Right renal pelvis (tissue), 4 donors: ENCODE measurements around the gene CAMK1D. TPM values are rescaled to one million over a fixed set of nuclear protein-coding genes. Genes with fewer than 3 reads are reported as not detected.

ENCODE experiments used
- DNase-seq, 4 donors: peaks; one replicate each; pipeline ENCODE4 v3.0.0-alpha.2; 2013; ENCODE audit warnings: low read depth in 4 of 4, low spot score in 3 of 4, missing footprints in 1 of 4
- polyA plus RNA-seq, 4 donors: library from polyadenylated mRNA; unstranded; fragments of 120-200 nt; gene quantifications; one replicate each; pipeline ENCODE4 v1.2.1, GENCODE V29; 2013; ENCODE audit not compliant: insufficient read length in 4 of 4

The CAMK1D gene
- polyA plus RNA-seq, 4 donors: 10.5 to 12.4 (median 11.0) TPM

GRCh38 chr10:12609435-12609834 is 260.1 kb downstream of the CAMK1D start:
- DNase-seq: no peak

- DNase-seq: no peak
Measured at GRCh38 chr10:12613136-12613535, 263.8 kb downstream of the CAMK1D start.

- DNase-seq: no peak
Measured at GRCh38 chr10:12614177-12614995, 265.0 kb downstream of the CAMK1D start.

- no peak for DNase-seq
Measured at GRCh38 chr10:12615296-12616220, 266.2 kb downstream of the CAMK1D start.

- no peak for DNase-seq
Measured at GRCh38 chr10:12617191-12618175, 268.1 kb downstream of the CAMK1D start.

- DNase-seq: no peak
Measured at GRCh38 chr10:12622016-12622415, 272.7 kb downstream of the CAMK1D start.

GRCh38 chr10:12622691-12623090 is 273.3 kb downstream of the CAMK1D start:
- no peak for DNase-seq

GRCh38 chr10:12625393-12626023 is 276.2 kb downstream of the CAMK1D start:
- DNase-seq: no peak

- no peak for DNase-seq
Measured at GRCh38 chr10:12628153-12628552, 278.8 kb downstream of the CAMK1D start.

- no peak for DNase-seq
Measured at GRCh38 chr10:12628964-12629766, 279.8 kb downstream of the CAMK1D start.

GRCh38 chr10:12629767-12630165 is 280.4 kb downstream of the CAMK1D start:
- no peak for DNase-seq

GRCh38 chr10:12631216-12631615 is 281.9 kb downstream of the CAMK1D start:
- no peak for DNase-seq

- no peak for DNase-seq
Measured at GRCh38 chr10:12631787-12632562, 282.6 kb downstream of the CAMK1D start.

GRCh38 chr10:12633776-12634620 is 284.7 kb downstream of the CAMK1D start:
- no peak for DNase-seq

GRCh38 chr10:12634621-12634931 is 285.2 kb downstream of the CAMK1D start:
- DNase-seq: no peak

- no peak for DNase-seq
Measured at GRCh38 chr10:12635127-12635541, 285.8 kb downstream of the CAMK1D start.

- DNase-seq: no peak
Measured at GRCh38 chr10:12636571-12636970, 287.2 kb downstream of the CAMK1D start.

- DNase-seq: no peak
Measured at GRCh38 chr10:12637649-12638048, 288.3 kb downstream of the CAMK1D start.
